ENCODE data around the gene CKAP2. TPM values are rescaled to one million over a fixed set of nuclear protein-coding genes. Genes with fewer than 3 reads are reported as not detected.

Gene CKAP2
- total and polyA plus RNA-seq, 2 of the 8 experiments (the other 6 are each of a cell fraction or from before 2014, with no cell fraction given), result 8.3 to 70.7 TPM

DNA sequence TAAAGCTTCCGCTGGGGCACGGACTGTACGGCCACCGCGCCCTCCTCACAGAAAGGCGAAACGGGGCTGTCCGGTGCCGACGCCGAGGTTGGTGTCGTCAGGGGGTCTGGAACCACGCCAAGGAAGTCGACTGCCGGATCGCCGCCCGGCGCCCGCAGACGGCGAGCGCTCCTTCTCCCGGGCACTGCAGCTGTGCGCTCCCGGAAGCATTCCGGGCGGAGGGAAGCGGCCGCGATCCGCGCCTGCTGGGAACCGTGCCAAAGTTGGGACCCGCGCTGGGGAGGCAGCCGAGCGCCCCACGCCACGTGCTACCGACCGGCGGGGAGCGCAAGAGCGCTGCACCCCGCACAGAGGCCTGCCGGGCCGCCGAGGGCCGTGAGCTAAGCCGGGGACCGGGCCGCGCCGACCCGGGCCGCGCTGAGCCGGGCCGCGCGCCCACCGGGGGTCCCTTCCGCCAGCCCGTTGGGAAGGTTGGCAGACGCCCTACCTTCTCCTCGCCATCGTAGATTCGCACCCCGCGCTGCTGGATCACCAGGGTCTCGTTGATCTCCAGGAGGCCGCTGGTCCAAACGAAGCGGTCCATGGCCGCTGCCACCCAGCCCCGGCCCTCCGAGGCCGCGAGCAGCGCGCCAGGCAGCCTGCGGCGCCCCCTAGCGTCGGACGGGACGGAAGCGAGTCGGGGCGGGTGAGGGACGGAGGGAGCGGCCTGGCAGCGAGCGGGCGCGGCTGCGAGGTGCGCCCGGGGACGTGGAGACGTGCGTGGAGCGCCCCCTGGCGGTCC is 5.1 kb upstream of the CKAP2 start, which contains the start of gene VPS36 (continued):
- TF ChIP-seq EGR1 (IDR thresholded peaks at IDR 0.05; ENCODE audit: borderline replicate concordance, low read depth, low read length) (no peak), SIN3A (conservative IDR thresholded peaks at IDR 0.05 in 1 of 2, IDR thresholded peaks at IDR 0.05 in 1 of 2; ENCODE audit: low read depth in 1 of 2, low read length in 2 of 2) (peak in 1 of 2 experiments; percentile 53; a peak in 2 of 4 replicates), RBBP5 (IDR thresholded peaks at IDR 0.05; ENCODE audit: borderline replicate concordance, low read depth, low read length) (peak; percentile 76; the same call in 1 of the 2 replicates)

Measured in H1 (cell line).